Activated effector memory CD4-positive, alpha-beta T cell treated with anti-CD3 and anti-CD28 coated beads, Interleukin-2, amount 50 U/mL, for 16 hours (primary cell): ENCODE results near the gene FGG.
"Not testable (repeated sequence)": the region's sequence is repeated elsewhere in the genome, so short reads cannot be mapped to it uniquely, and the experiment has no call there.

ENCODE experiments used
- DNase-seq: peaks from one replicate; pipeline ENCODE4 v3.0.0-alpha.2; 2020

Gene FGG

GRCh38 chr4:154610582-154610981 lies 1.9 kb downstream of the FGG start:
- no peak for DNase-seq

- DNase-seq, result no peak
These were observed 2.9 kb downstream of the FGG start for GRCh38 chr4:154609532-154609931.

GRCh38 chr4:154608361-154609252 lies 3.8 kb downstream of the FGG start:
- no peak for DNase-seq

GRCh38 chr4:154606728-154607723 lies 5.4 kb downstream of the FGG start:
- no peak for DNase-seq

- DNase-seq, result no peak
These were observed 7.7 kb downstream of the FGG start for GRCh38 chr4:154604696-154605200.

- DNase-seq, result no peak
These were observed 9.2 kb downstream of the FGG start for GRCh38 chr4:154603033-154603943.

- DNase-seq, result no peak
These were observed 9.9 kb downstream of the FGG start for GRCh38 chr4:154602404-154603020.

GRCh38 chr4:154597798-154598774 lies 14.4 kb downstream of the FGG start:
- DNase-seq, result no peak

- not testable (repeated sequence) for DNase-seq
These were observed 15.2 kb downstream of the FGG start for GRCh38 chr4:154597281-154597680.

- DNase-seq, result no peak
These were observed 16.6 kb downstream of the FGG start for GRCh38 chr4:154595807-154596206.

GRCh38 chr4:154594343-154594742 lies 18.1 kb downstream of the FGG start:
- not testable (repeated sequence) for DNase-seq

- DNase-seq, result no peak
These were observed 18.6 kb downstream of the FGG start for GRCh38 chr4:154593868-154594267.

- no peak for DNase-seq
These were observed 20.6 kb downstream of the FGG start for GRCh38 chr4:154591890-154592289.

GRCh38 chr4:154590329-154591006 lies 22.0 kb downstream of the FGG start, which contains the start of gene FGA:
TSS of gene FGA (minus strand) at chr4:154590742. CDS start at chr4:154590687, 55 bp downstream.
- no peak for DNase-seq

- no peak for DNase-seq
These were observed 22.9 kb downstream of the FGG start for GRCh38 chr4:154589296-154590197.

GRCh38 chr4:154588198-154588597 lies 24.3 kb downstream of the FGG start:
- no peak for DNase-seq

GRCh38 chr4:154586296-154587033 lies 26.0 kb downstream of the FGG start:
- no peak for DNase-seq
